Lung (tissue), 12 donors: ENCODE measurements around the gene C6. TPM values are rescaled to one million over a fixed set of nuclear protein-coding genes. Genes with fewer than 3 reads are reported as not detected.

Source experiments
- ATAC-seq: fragments of 200-7000 bp; cut with Tn5 transposase; one replicate; pipeline ENCODE4 v1.9.1; 2020; ENCODE audit warnings: moderate number of reproducible peaks; ENCODE audit not compliant: insufficient read depth, low FRiP score
- DNase-seq, 3 donors: peaks; one replicate each; pipeline ENCODE4 v3.0.0-alpha.2; 2013 to 2017
- H3K27ac ChIP-seq, 2 donors: one replicate each; pipeline ENCODE4 v1.5.1; 2013; ENCODE audit warnings: mild to moderate bottlenecking in 2 of 2, moderate library complexity in 2 of 2, control low read depth in 1 of 2, inconsistent platforms in 1 of 2, low read depth in 1 of 2, low read length in 1 of 2
- H3K27me3 ChIP-seq, 3 donors: one replicate each; pipeline ENCODE4 v1.5.1; 2013; ENCODE audit warnings: low read length in 2 of 3; ENCODE audit not compliant: control insufficient read depth in 3 of 3, insufficient read depth in 3 of 3
- H3K36me3 ChIP-seq, 4 donors: one replicate each; pipeline ENCODE4 v1.5.1; 2013; ENCODE audit warnings: low read length in 4 of 4, mild to moderate bottlenecking in 1 of 4, moderate library complexity in 1 of 4; ENCODE audit not compliant: control insufficient read depth in 4 of 4, insufficient read depth in 4 of 4
- H3K4me1 ChIP-seq, 5 donors: one replicate each; pipeline ENCODE4 v1.5.1; 2013; ENCODE audit warnings: low read length in 5 of 5, mild to moderate bottlenecking in 2 of 5, moderate library complexity in 1 of 5; ENCODE audit not compliant: control insufficient read depth in 5 of 5, insufficient read depth in 5 of 5
- H3K4me3 ChIP-seq: one replicate; pipeline ENCODE4 v1.5.1; 2013; ENCODE audit warnings: mild to moderate bottlenecking, control low read depth, moderate library complexity
- H3K9ac ChIP-seq, 2 donors: one replicate each; pipeline ENCODE4 v1.5.1; 2013; ENCODE audit warnings: low read length in 2 of 2, control low read depth in 1 of 2; ENCODE audit not compliant: insufficient read depth in 1 of 2
- H3K9me3 ChIP-seq, 4 donors: one replicate each; pipeline ENCODE4 v1.5.1; 2013; ENCODE audit warnings: low read length in 3 of 4, mild to moderate bottlenecking in 1 of 4, moderate library complexity in 1 of 4; ENCODE audit not compliant: control insufficient read depth in 4 of 4, insufficient read depth in 3 of 4
- WGBS, 2 donors: extraction: QIAGEN DNeasy Blood & Tissue Kit; methylation state at CpG; one replicate each; pipeline ENCODE4 v1.1.7; 2013; 5-methylcytosine and 5-hydroxymethylcytosine counted together
- polyA plus RNA-seq, 2 donors: library from polyadenylated mRNA; stranded (reverse); fragments of 200-250 nt; gene quantifications; one replicate each; pipeline ENCODE4 v1.2.1, GENCODE V29; 2013
- total RNA-seq, 2 donors: library from RNA; depleted of rRNA in 1 of 2; stranded (reverse); fragments of >200 nt in 1 of 2; gene quantifications; one replicate each; pipeline ENCODE4 v1.2.1, GENCODE V29; 2014 to 2021
- TF ChIP-seq, protein P1 (sequence below): IDR thresholded peaks from 2 replicates; pipeline ENCODE4 v1.5.1; 2012; ENCODE audit warnings: mild to moderate bottlenecking; ENCODE audit errors: control extremely low read depth, extremely low read depth
- donor health status: control.
- donor health status: control.
- donor health status: Bipolar disorder and iron deficiency.
- donor health status: healthy.
- donor health status: DM: yes; HTN: yes; CAD: no.

C6 gene
- total and polyA plus RNA-seq, 4 donors, result 1.7 to 33.0 (median 12.5) TPM

GRCh38 chr5:41120600-41120999, 92.7 kb downstream of the C6 start:
- Histone ChIP-seq H3K9ac (no peak overlapping the region), H3K4me1 (no peaks in the 10 kb centered on the region), H3K4me3 (no peak overlapping the region), H3K27me3 (no peaks in the 10 kb centered on the region), H3K9me3 (no peaks in the 10 kb centered on the region), H3K36me3 (no peaks in the 10 kb centered on the region), H3K27ac (no peak overlapping the region)
- 89 to 98% methylated on average over 8 of the region's 8 CpGs for WGBS, 2 donors
- ATAC-seq, result no peak
- no peak for DNase-seq
- TF ChIP-seq, protein P1, sequence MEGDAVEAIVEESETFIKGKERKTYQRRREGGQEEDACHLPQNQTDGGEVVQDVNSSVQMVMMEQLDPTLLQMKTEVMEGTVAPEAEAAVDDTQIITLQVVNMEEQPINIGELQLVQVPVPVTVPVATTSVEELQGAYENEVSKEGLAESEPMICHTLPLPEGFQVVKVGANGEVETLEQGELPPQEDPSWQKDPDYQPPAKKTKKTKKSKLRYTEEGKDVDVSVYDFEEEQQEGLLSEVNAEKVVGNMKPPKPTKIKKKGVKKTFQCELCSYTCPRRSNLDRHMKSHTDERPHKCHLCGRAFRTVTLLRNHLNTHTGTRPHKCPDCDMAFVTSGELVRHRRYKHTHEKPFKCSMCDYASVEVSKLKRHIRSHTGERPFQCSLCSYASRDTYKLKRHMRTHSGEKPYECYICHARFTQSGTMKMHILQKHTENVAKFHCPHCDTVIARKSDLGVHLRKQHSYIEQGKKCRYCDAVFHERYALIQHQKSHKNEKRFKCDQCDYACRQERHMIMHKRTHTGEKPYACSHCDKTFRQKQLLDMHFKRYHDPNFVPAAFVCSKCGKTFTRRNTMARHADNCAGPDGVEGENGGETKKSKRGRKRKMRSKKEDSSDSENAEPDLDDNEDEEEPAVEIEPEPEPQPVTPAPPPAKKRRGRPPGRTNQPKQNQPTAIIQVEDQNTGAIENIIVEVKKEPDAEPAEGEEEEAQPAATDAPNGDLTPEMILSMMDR, result no peak

GRCh38 chr5:41118177-41118576, 95.2 kb downstream of the C6 start:
- TF ChIP-seq, protein P1, result no peak
- H3K4me3 ChIP-seq, result no peak overlapping the region
- no peaks in the 10 kb centered on the region for H3K9me3 ChIP-seq
- H3K27ac ChIP-seq, result no peak overlapping the region
- WGBS, 2 donors, result 92 to 96% methylated on average over 3 of the region's 3 CpGs
- no peak for ATAC-seq
- H3K36me3 ChIP-seq, result no peaks in the 10 kb centered on the region
- no peak for DNase-seq
- no peaks in the 10 kb centered on the region for H3K27me3 ChIP-seq
- no peaks in the 10 kb centered on the region for H3K4me1 ChIP-seq
- H3K9ac ChIP-seq, result no peak overlapping the region

DNA sequence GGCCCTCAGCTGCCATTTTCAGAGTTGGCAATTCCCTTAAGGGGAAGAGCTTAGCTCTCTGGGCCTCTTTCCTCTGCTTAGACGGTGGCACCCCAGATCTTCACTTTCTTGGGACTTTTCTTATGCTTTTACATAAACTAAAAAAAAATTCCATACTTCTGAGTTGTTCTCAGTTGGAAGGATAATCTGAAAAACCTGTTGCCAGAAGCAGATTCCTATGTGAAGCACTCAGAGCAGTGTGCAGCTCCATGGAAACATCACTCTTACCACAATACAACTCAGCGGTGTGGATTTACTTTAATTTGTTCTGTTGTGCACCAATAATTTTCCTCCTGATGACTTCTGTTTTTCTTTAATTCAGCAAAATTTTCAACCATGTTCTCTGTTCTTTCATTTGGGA, 98.1 kb downstream of the C6 start:
- DNase-seq, result peak in 1 of 3 donors; percentile 11
- ATAC-seq, result no peak
- Histone ChIP-seq H3K36me3 (no peaks in the 10 kb centered on the region), H3K27me3 (no peaks in the 10 kb centered on the region), H3K9me3 (no peaks in the 10 kb centered on the region), H3K9ac (no peak overlapping the region), H3K4me1 (no peaks in the 10 kb centered on the region), H3K27ac (no peak overlapping the region), H3K4me3 (no peak overlapping the region)
- WGBS, 2 donors, result 79 to 95% methylated on average over 2 of the region's 2 CpGs
- TF ChIP-seq, protein P1, result no peak
